HG03432 (cell line): ENCODE measurements around the gene PRM1.

Source experiments
- ATAC-seq: cut with Tn5 transposase; IDR thresholded peaks from one replicate; pipeline ENCODE4 v1.9.1; 2021; ENCODE audit warnings: mild to moderate bottlenecking, moderate library complexity; ENCODE audit not compliant: unreplicated experiment

PRM1 gene

GRCh38 chr16:11239644-11240632, 41.2 kb downstream of the PRM1 start:
- no peak for ATAC-seq

GRCh38 chr16:11238272-11239202, 42.6 kb downstream of the PRM1 start:
- no peak for ATAC-seq

GRCh38 chr16:11236461-11237254, 44.5 kb downstream of the PRM1 start:
- ATAC-seq: no peak

GRCh38 chr16:11235703-11235991, 45.5 kb downstream of the PRM1 start:
- ATAC-seq: no peak

GRCh38 chr16:11234884-11235702, 46.0 kb downstream of the PRM1 start:
- no peak for ATAC-seq

GRCh38 chr16:11233727-11234376, 47.3 kb downstream of the PRM1 start:
- ATAC-seq: no peak

- peak; percentile 65 for ATAC-seq
Observed at GRCh38 chr16:11232852-11233726, 48.0 kb downstream of the PRM1 start.

GRCh38 chr16:11232302-11232851, 48.8 kb downstream of the PRM1 start:
- ATAC-seq: no peak

GRCh38 chr16:11231367-11231970, 49.7 kb downstream of the PRM1 start:
- ATAC-seq: no peak
